Measurements from ENCODE around the gene PRMT2. TPM values are rescaled to one million over a fixed set of nuclear protein-coding genes. Genes with fewer than 3 reads are reported as not detected.

Gene PRMT2
- total and polyA plus RNA-seq, 2 donors (not counting 1 experiment from before 2014, with no cell fraction given), result 80.1 to 102 TPM

DNA sequence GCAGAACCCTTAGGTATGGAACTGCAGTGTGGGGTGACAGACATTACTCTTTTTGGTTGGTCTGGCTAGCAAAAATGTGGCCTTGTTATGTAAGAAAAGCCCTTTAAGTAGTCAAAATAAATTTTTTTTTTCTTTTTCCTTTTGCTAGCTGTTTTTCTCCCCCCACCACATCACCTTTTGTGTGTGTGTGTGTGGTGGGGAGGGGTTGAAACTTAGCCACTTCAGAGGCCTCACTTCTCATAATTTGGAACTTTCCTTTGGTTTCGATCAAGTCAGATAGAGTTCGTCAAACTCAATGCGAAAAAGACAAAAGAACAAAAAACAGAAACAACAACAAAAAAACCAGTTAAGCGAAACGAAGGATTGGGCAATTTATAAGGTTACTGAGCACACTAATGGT, 1.9 kb upstream of the PRMT2 start:
- no peak overlapping the region for H3K4me3 ChIP-seq (ENCODE audit: control extremely low read depth in 1 of 5, extremely low read depth in 1 of 5, insufficient read depth in 1 of 5, low read depth in 2 of 5, low read length in 4 of 5)
- H3K79me2 ChIP-seq (ENCODE audit: control insufficient read depth, insufficient read depth, low read length), result peaks cover 24% of the 10 kb centered on the region
- TF ChIP-seq CTCF (IDR thresholded peaks at IDR 0.05), result no peak
- TF ChIP-seq EZH2 (IDR thresholded peaks at IDR 0.05; ENCODE audit: borderline replicate concordance, insufficient read depth, low read depth, low read length, poor library complexity, severe bottlenecking), result no peak
- peak overlapping the region; percentile 10 for H2AFZ ChIP-seq (ENCODE audit: insufficient read depth, low read depth, low read length, poor library complexity, severe bottlenecking)
- no peak for DNase-seq
- Mint-ChIP-seq H3K4me3 (peak overlapping the region; percentile 35), H3K9me3 (ENCODE audit: insufficient read depth) (no peaks in the 10 kb centered on the region), H3K4me1 (peaks cover 32% of the 10 kb centered on the region), H3K27ac (no peak overlapping the region), H3K27me3 (peaks cover 24% of the 10 kb centered on the region)
- no peaks in the 10 kb centered on the region for H3K9me3 ChIP-seq (ENCODE audit: control extremely low read depth in 1 of 3, control insufficient read depth in 2 of 3, insufficient read depth in 1 of 3, low read length in 2 of 3)
- H3K27me3 ChIP-seq (replicated peaks in 1 of 4; ENCODE audit: control extremely low read depth in 1 of 4, control insufficient read depth in 3 of 4, insufficient read depth in 4 of 4, low read length in 3 of 4), result peaks cover 0 to 7% (median 1%) of the 10 kb centered on the region in 4 experiments
- ATAC-seq (ENCODE audit: low read depth), result no peak
- POLR2A ChIA-PET, result no interaction called here
- intact Hi-C loops (cut with micrococcal nuclease), result no loop called here
- no peak overlapping the region for H3K4me2 ChIP-seq (replicated peaks; ENCODE audit: low read depth, low read length, poor library complexity, severe bottlenecking)
- WGBS (ENCODE audit: insufficient coverage), result no CpG with 5 or more reads among the region's 5 CpGs
- H3K27ac ChIP-seq (ENCODE audit: low read length in 2 of 2), result no peak overlapping the region
- peaks cover 20 to 26% of the 10 kb centered on the region in 2 donors for H3K4me1 ChIP-seq (ENCODE audit: control insufficient read depth in 2 of 2, insufficient read depth in 2 of 2, low read length in 2 of 2)
- no peak overlapping the region for H3K9ac ChIP-seq (ENCODE audit: low read length)
- CTCF ChIA-PET, result no interaction called here
- peaks cover 15% of the 10 kb centered on the region for H4K20me1 ChIP-seq (ENCODE audit: control insufficient read depth, insufficient read depth, low read length, poor library complexity, severe bottlenecking)
- peaks cover 0 to 5% of the 10 kb centered on the region in 2 experiments for H3K36me3 ChIP-seq (replicated peaks in 1 of 2; ENCODE audit: control extremely low read depth in 1 of 2, control insufficient read depth in 1 of 2, extremely low read depth in 1 of 2, insufficient read depth in 2 of 2, low read length in 1 of 2)

DNA sequence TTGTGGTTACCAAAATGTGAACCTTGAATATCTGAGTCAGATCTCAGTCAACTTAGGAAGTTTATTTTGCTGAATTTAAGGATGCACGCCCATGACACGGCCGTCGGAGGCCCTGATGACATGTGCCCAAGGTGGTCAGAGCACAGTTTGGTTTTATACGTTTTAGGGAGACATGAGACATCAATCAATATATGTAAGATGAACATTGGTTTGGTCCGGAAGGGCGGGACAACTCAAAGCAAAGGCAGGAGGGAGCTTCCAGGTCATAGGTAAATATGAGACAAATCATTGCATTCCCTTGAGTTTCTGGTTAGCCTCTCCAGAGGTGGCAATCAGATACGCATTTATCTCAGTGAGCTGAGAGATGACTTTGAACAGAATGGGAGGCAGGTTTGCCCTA, 1.0 kb upstream of the PRMT2 start:
- no peaks in the 10 kb centered on the region for H3K9me3 Mint-ChIP-seq (ENCODE audit: insufficient read depth)
- H3K4me3 ChIP-seq (ENCODE audit: control extremely low read depth in 1 of 5, extremely low read depth in 1 of 5, insufficient read depth in 1 of 5, low read depth in 2 of 5, low read length in 4 of 5), result peak overlapping the region in 3 of 5 experiments; percentile 99 to 100 (median 100)
- no peak overlapping the region for H3K27ac ChIP-seq (ENCODE audit: low read length in 2 of 2)
- peak overlapping the region; percentile 92 for H2AFZ ChIP-seq (ENCODE audit: insufficient read depth, low read depth, low read length, poor library complexity, severe bottlenecking)
- intact Hi-C loops (cut with micrococcal nuclease), result no loop called here
- no peak for TF ChIP-seq CTCF (IDR thresholded peaks at IDR 0.05)
- no peak for TF ChIP-seq EZH2 (IDR thresholded peaks at IDR 0.05; ENCODE audit: borderline replicate concordance, insufficient read depth, low read depth, low read length, poor library complexity, severe bottlenecking)
- WGBS (ENCODE audit: insufficient coverage), result 96% methylated on average over 7 of the region's 8 CpGs
- CTCF ChIA-PET, result no interaction called here
- peak overlapping the region; percentile 95 for H3K4me2 ChIP-seq (replicated peaks; ENCODE audit: low read depth, low read length, poor library complexity, severe bottlenecking)
- peaks cover 15% of the 10 kb centered on the region for H4K20me1 ChIP-seq (ENCODE audit: control insufficient read depth, insufficient read depth, low read length, poor library complexity, severe bottlenecking)
- H3K27me3 ChIP-seq (replicated peaks in 1 of 4; ENCODE audit: control extremely low read depth in 1 of 4, control insufficient read depth in 3 of 4, insufficient read depth in 4 of 4, low read length in 3 of 4), result peaks cover 0 to 3% (median 1%) of the 10 kb centered on the region in 4 experiments
- H3K9ac ChIP-seq (ENCODE audit: low read length), result peak overlapping the region; percentile 97
- peaks cover 0 to 5% of the 10 kb centered on the region in 2 experiments for H3K36me3 ChIP-seq (replicated peaks in 1 of 2; ENCODE audit: control extremely low read depth in 1 of 2, control insufficient read depth in 1 of 2, extremely low read depth in 1 of 2, insufficient read depth in 2 of 2, low read length in 1 of 2)
- ATAC-seq (ENCODE audit: low read depth), result no peak
- POLR2A ChIA-PET, result no interaction called here
- H3K4me1 ChIP-seq (ENCODE audit: control insufficient read depth in 2 of 2, insufficient read depth in 2 of 2, low read length in 2 of 2), result peaks cover 20 to 34% of the 10 kb centered on the region in 2 donors
- H3K9me3 ChIP-seq (ENCODE audit: control extremely low read depth in 1 of 3, control insufficient read depth in 2 of 3, insufficient read depth in 1 of 3, low read length in 2 of 3), result no peaks in the 10 kb centered on the region
- DNase-seq, result no peak
- H3K79me2 ChIP-seq (ENCODE audit: control insufficient read depth, insufficient read depth, low read length), result peaks cover 29% of the 10 kb centered on the region
- peaks cover 15% of the 10 kb centered on the region for H3K27me3 Mint-ChIP-seq
- peaks cover 39% of the 10 kb centered on the region for H3K4me1 Mint-ChIP-seq
- H3K4me3 Mint-ChIP-seq, result peak overlapping the region; percentile 91
- peak overlapping the region; percentile 94 for H3K27ac Mint-ChIP-seq

Data from B cell (primary cell).